ENCODE data around the gene ALDH8A1.

Gene ALDH8A1

GRCh38 chr6:134954272-134955000 is 4.5 kb upstream of the ALDH8A1 start:
- H3K27ac ChIP-seq, result no peak overlapping the region

GRCh38 chr6:134951494-134952263 is 1.8 kb upstream of the ALDH8A1 start:
- Histone ChIP-seq H3K4me3 (no peak overlapping the region), H3K27ac (no peak overlapping the region)

More at GRCh38 chr6:134954272-134955000, 4.5 kb upstream of the ALDH8A1 start:
- H3K4me3 ChIP-seq, result no peak overlapping the region

GRCh38 chr6:134950482-134950881 is 581 bp upstream of the ALDH8A1 start:
- Histone ChIP-seq H3K27ac (no peak overlapping the region), H3K4me3 (no peak overlapping the region)

GRCh38 chr6:134948691-134949090 is 1.2 kb downstream of the ALDH8A1 start:
- H3K4me3 ChIP-seq, result no peak overlapping the region
- no peak overlapping the region for H3K27ac ChIP-seq

- H3K4me3 ChIP-seq, result no peak overlapping the region
- H3K27ac ChIP-seq, result no peak overlapping the region
Observed at GRCh38 chr6:134948142-134948541, 1.8 kb downstream of the ALDH8A1 start.

GRCh38 chr6:134945045-134945444 is 4.9 kb downstream of the ALDH8A1 start:
- H3K4me3 ChIP-seq, result no peak overlapping the region

GRCh38 chr6:134943522-134944111 is 6.3 kb downstream of the ALDH8A1 start:
- Histone ChIP-seq H3K4me3 (no peak overlapping the region), H3K27ac (no peak overlapping the region)

More at GRCh38 chr6:134945045-134945444, 4.9 kb downstream of the ALDH8A1 start:
- no peak overlapping the region for H3K27ac ChIP-seq

GRCh38 chr6:134938896-134939295 is 11.0 kb downstream of the ALDH8A1 start:
- H3K27ac ChIP-seq, result no peak overlapping the region
- no peak overlapping the region for H3K4me3 ChIP-seq

GRCh38 chr6:134937426-134937825 is 12.5 kb downstream of the ALDH8A1 start:
- Histone ChIP-seq H3K4me3 (no peak overlapping the region), H3K27ac (peak overlapping the region in 1 of 21 experiments; percentile 4)

- no peak overlapping the region for H3K4me3 ChIP-seq
- peak overlapping the region in 1 of 21 experiments; percentile 4 for H3K27ac ChIP-seq
Observed at GRCh38 chr6:134936931-134937330, 13.0 kb downstream of the ALDH8A1 start.

- no peak overlapping the region for H3K4me3 ChIP-seq
- no peak overlapping the region for H3K27ac ChIP-seq
Observed at GRCh38 chr6:134936476-134936875, 13.4 kb downstream of the ALDH8A1 start.

GRCh38 chr6:134934793-134935485 is 15.0 kb downstream of the ALDH8A1 start:
- Histone ChIP-seq H3K27ac (no peak overlapping the region), H3K4me3 (no peak overlapping the region)

- no peak overlapping the region for H3K4me3 ChIP-seq
- H3K27ac ChIP-seq, result no peak overlapping the region
Observed at GRCh38 chr6:134932535-134933470, 17.1 kb downstream of the ALDH8A1 start.

- Histone ChIP-seq H3K4me3 (no peak overlapping the region), H3K27ac (no peak overlapping the region)
Observed at GRCh38 chr6:134932098-134932497, 17.8 kb downstream of the ALDH8A1 start.

- Histone ChIP-seq H3K27ac (no peak overlapping the region), H3K4me3 (no peak overlapping the region)
Observed at GRCh38 chr6:134930463-134930862, 19.4 kb downstream of the ALDH8A1 start.

- Histone ChIP-seq H3K4me3 (no peak overlapping the region), H3K27ac (no peak overlapping the region)
Observed at GRCh38 chr6:134928151-134928900, 21.6 kb downstream of the ALDH8A1 start.

GRCh38 chr6:134925800-134926199 is 24.1 kb downstream of the ALDH8A1 start:
- H3K4me3 ChIP-seq, result no peak overlapping the region
- H3K27ac ChIP-seq, result no peak overlapping the region

GRCh38 chr6:134921721-134922261 is 28.1 kb downstream of the ALDH8A1 start:
- Histone ChIP-seq H3K27ac (no peak overlapping the region), H3K4me3 (no peak overlapping the region)
